GM12892 (cell line): ENCODE data around the gene PCDHGA5.

ENCODE experiments used
- POLR2A ChIP-seq: IDR thresholded peaks from 2 replicates; pipeline ENCODE4 v1.6.1; 2011; ENCODE audit warnings: low read depth, low read length, control low read depth
- POLR2AphosphoS5 ChIP-seq: IDR thresholded peaks from 2 replicates; pipeline ENCODE4 v1.6.1; 2011; ENCODE audit warnings: low read depth, low read length, control low read depth
- TAF1 ChIP-seq: IDR thresholded peaks from 2 replicates; pipeline ENCODE4 v1.6.1; 2011; ENCODE audit warnings: low read depth, mild to moderate bottlenecking, control low read depth, low read length, borderline replicate concordance

DNA sequence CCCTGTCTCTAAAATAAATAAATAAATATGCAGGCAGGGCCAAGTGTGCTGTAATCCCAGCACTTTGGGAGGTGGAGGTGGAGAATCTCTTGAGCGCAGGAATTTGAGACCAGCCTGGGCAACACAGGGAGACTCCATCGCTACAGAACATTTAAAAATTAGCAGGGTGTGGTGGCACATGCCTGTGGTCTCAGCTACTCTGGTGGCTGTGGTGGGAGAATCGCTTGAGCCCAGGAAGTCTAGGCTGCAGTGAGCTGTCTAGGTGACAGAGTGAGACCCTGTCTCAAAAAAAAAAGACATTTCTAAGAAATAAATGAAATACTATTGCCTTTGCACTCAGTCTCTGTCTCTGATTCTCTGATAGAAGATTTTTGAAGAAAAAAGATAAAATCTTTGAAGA lies 47.6 kb downstream of the PCDHGA5 start:
- TF ChIP-seq POLR2A: no peak
- no peak for TF ChIP-seq TAF1
- no peak for TF ChIP-seq POLR2AphosphoS5
